GM23338 (cell line): ENCODE data around the gene GNAO1. TPM values are rescaled to one million over a fixed set of nuclear protein-coding genes. Genes with fewer than 3 reads are reported as not detected.

Experiments
- ATAC-seq: fragments of 200-7000 bp; cut with Tn5 transposase; 3 replicates; pipeline ENCODE4 v1.9.1; 2020
- DNase-seq: peaks from one replicate; pipeline ENCODE4 v3.0.0-alpha.2; 2015; ENCODE audit warnings: low spot score
- H2AFZ ChIP-seq: fragments of 200-600 bp; sonication (generic); 2 replicates; pipeline ENCODE4 v1.8.0; 2016; ENCODE audit warnings: antibody characterized with exemption, mild to moderate bottlenecking, moderate library complexity
- H3F3A ChIP-seq: fragments of 200-600 bp; sonication (generic); replicated peaks from 2 replicates; pipeline ENCODE4 v1.8.0; 2017; ENCODE audit warnings: antibody characterized with exemption, mixed run types, low read depth
- H3K27ac ChIP-seq: fragments of 200-600 bp; sonication (generic); 2 replicates; pipeline ENCODE4 v1.6.1; 2016; ENCODE audit warnings: low read depth
- H3K27me3 ChIP-seq: fragments of 200-600 bp; sonication (generic); 2 replicates; pipeline ENCODE4 v1.8.0; 2016; ENCODE audit warnings: mild to moderate bottlenecking, mixed run types, moderate library complexity; ENCODE audit not compliant: insufficient read depth
- H3K36me3 ChIP-seq: fragments of 200-600 bp; sonication (generic); 2 replicates; pipeline ENCODE4 v1.8.0; 2016; ENCODE audit warnings: mild to moderate bottlenecking; ENCODE audit not compliant: insufficient read depth
- H3K4me1 ChIP-seq: fragments of 200-600 bp; sonication (generic); 2 replicates; pipeline ENCODE4 v1.8.0; 2016; ENCODE audit warnings: mild to moderate bottlenecking, moderate library complexity; ENCODE audit not compliant: insufficient read depth
- H3K4me2 ChIP-seq: fragments of 200-600 bp; sonication (generic); 2 replicates; pipeline ENCODE4 v1.7.1; 2017; ENCODE audit warnings: mixed run types
- H3K4me3 ChIP-seq: fragments of 200-600 bp; sonication (generic); 2 replicates; pipeline ENCODE4 v1.6.1; 2016; ENCODE audit warnings: mixed run types
- H3K79me2 ChIP-seq: fragments of 200-600 bp; sonication (generic); replicated peaks from 2 replicates; pipeline ENCODE4 v1.8.0; 2017; ENCODE audit warnings: mild to moderate bottlenecking; ENCODE audit not compliant: insufficient read depth
- H3K9me2 ChIP-seq: fragments of 200-600 bp; sonication (generic); 2 replicates; pipeline ENCODE4 v1.8.0; 2017; ENCODE audit not compliant: insufficient read depth
- H4K20me1 ChIP-seq: fragments of 200-600 bp; sonication (generic); replicated peaks from 2 replicates; pipeline ENCODE4 v1.8.0; 2017; ENCODE audit warnings: mild to moderate bottlenecking; ENCODE audit not compliant: insufficient read depth
- H3K27ac Mint-ChIP-seq: 2 replicates; pipeline ENCODE4 v1.8.0; 2020; ENCODE audit warnings: inconsistent platforms, mild to moderate bottlenecking, moderate library complexity, mixed read lengths
- H3K27me3 Mint-ChIP-seq: 3 replicates; pipeline ENCODE4 v1.8.0; 2022; ENCODE audit warnings: low read depth, mild to moderate bottlenecking, moderate library complexity, mixed read lengths, inconsistent platforms; ENCODE audit not compliant: insufficient read depth, poor library complexity
- H3K36me3 Mint-ChIP-seq: 3 replicates; pipeline ENCODE4 v1.8.0; 2021; ENCODE audit warnings: low read depth, mild to moderate bottlenecking, inconsistent platforms, moderate library complexity, mixed read lengths
- H3K4me1 Mint-ChIP-seq: 3 replicates; pipeline ENCODE4 v1.8.0; 2020; ENCODE audit warnings: mild to moderate bottlenecking, inconsistent platforms, mixed read lengths
- H3K4me3 Mint-ChIP-seq: 3 replicates; pipeline ENCODE4 v1.8.0; 2021; ENCODE audit warnings: moderate library complexity, mild to moderate bottlenecking, inconsistent platforms, mixed read lengths
- H3K9me3 Mint-ChIP-seq: 3 replicates; pipeline ENCODE4 v1.8.0; 2020; ENCODE audit warnings: moderate library complexity, mild to moderate bottlenecking, inconsistent platforms, mixed read lengths
- CREB1 ChIP-seq: fragments of 250-450 bp; sonication (Bioruptor Pico); IDR thresholded peaks from 2 replicates; pipeline ENCODE4 v1.5.0; 2020; ENCODE audit warnings: low read depth, mild to moderate bottlenecking, moderate library complexity
- CTCF ChIP-seq, 2 experiments: fragments of 200-600 bp in 1 of 2; sonication (generic) in 1 of 2; conservative IDR thresholded peaks; 2 replicates each; pipeline versions ENCODE4 v1.5.1 to v1.6.1; 2016 to 2017; ENCODE audit warnings: antibody characterized with exemption in 2 of 2, low read depth in 2 of 2, mild to moderate bottlenecking in 2 of 2, moderate library complexity in 1 of 2
- EZH2 ChIP-seq: fragments of 200-600 bp; sonication (generic); IDR thresholded peaks from one replicate; pipeline ENCODE4 v1.8.0; 2017; ENCODE audit warnings: antibody characterized with exemption, mild to moderate bottlenecking, low read depth; ENCODE audit not compliant: unreplicated experiment
- EZH2phosphoT487 ChIP-seq: fragments of 200-600 bp; sonication (generic); IDR thresholded peaks from one replicate; pipeline ENCODE4 v1.8.1; 2018; ENCODE audit warnings: antibody characterized with exemption; ENCODE audit not compliant: unreplicated experiment
- JUNB ChIP-seq: IDR thresholded peaks from one replicate; pipeline ENCODE4 v1.6.1; 2016; ENCODE audit warnings: antibody characterized with exemption; ENCODE audit not compliant: unreplicated experiment
- NANOG ChIP-seq: IDR thresholded peaks from 2 replicates; pipeline ENCODE4 v1.6.1; 2016; ENCODE audit warnings: antibody characterized with exemption, borderline replicate concordance
- POLR2AphosphoS5 ChIP-seq: IDR thresholded peaks from 2 replicates; pipeline ENCODE4 v1.6.1; 2016; ENCODE audit warnings: antibody characterized with exemption, low read depth
- REST ChIP-seq: IDR thresholded peaks from one replicate; pipeline ENCODE4 v1.6.1; 2018; ENCODE audit warnings: antibody characterized with exemption; ENCODE audit not compliant: unreplicated experiment
- STAT1 ChIP-seq: IDR thresholded peaks from one replicate; pipeline ENCODE4 v1.6.1; 2016; ENCODE audit warnings: antibody characterized with exemption; ENCODE audit not compliant: unreplicated experiment
- ZNF114 ChIP-seq: fragments of 250-450 bp; sonication (Bioruptor Pico); IDR thresholded peaks from 2 replicates; pipeline ENCODE4 v1.5.0; 2020; ENCODE audit warnings: mild to moderate bottlenecking, moderate library complexity
- ZNF331 ChIP-seq: fragments of 250-450 bp; sonication (Bioruptor Pico); IDR thresholded peaks from 2 replicates; pipeline ENCODE4 v1.5.0; 2020; ENCODE audit warnings: low read depth, mild to moderate bottlenecking, moderate library complexity
- polyA plus RNA-seq: library from polyadenylated mRNA; unstranded; fragments of >200 nt; fragmentation: Nextera tagmentation; extraction: Ambion mirVana; gene quantifications from 2 replicates; pipeline ENCODE4 v1.2.1, GENCODE V29; 2016
- total RNA-seq: library from RNA; depleted of rRNA; stranded (reverse); fragments of >200 nt; shearing (Covaris generic); gene quantifications from 2 replicates; pipeline ENCODE4 v1.2.3, GENCODE V29; 2014
- TF ChIP-seq, protein P1 (sequence below): IDR thresholded peaks from 2 replicates; pipeline ENCODE4 v1.6.1; 2016; ENCODE audit warnings: antibody characterized with exemption
- TF ChIP-seq, protein P2 (sequence below): fragments of 250-450 bp; sonication (Bioruptor Pico); IDR thresholded peaks from 2 replicates; pipeline ENCODE4 v1.5.0; 2020; ENCODE audit warnings: mild to moderate bottlenecking, moderate library complexity

The GNAO1 gene
- total and polyA plus RNA-seq, 2 experiments from 2014 or later = 6.5 to 24.8 TPM

GRCh38 chr16:56275076-56275475 lies 83.8 kb downstream of the GNAO1 start:
- H3K4me3 Mint-ChIP-seq = no peak overlapping the region
- ATAC-seq = no peak

More at GRCh38 chr16:56275076-56275475, 83.8 kb downstream of the GNAO1 start:
- H2AFZ ChIP-seq = no peak overlapping the region
- H3K4me3 ChIP-seq = no peak overlapping the region
- no peaks in the 10 kb centered on the region for H3K27me3 ChIP-seq
- Mint-ChIP-seq H3K27me3 (peaks cover 16% of the 10 kb centered on the region), H3K27ac (no peak overlapping the region), H3K9me3 (peaks cover 22% of the 10 kb centered on the region), H3K36me3 (peaks cover 47% of the 10 kb centered on the region), H3K4me1 (peaks cover 41% of the 10 kb centered on the region)
- H3K27ac ChIP-seq = no peak overlapping the region
- no peaks in the 10 kb centered on the region for H3F3A ChIP-seq
- TF ChIP-seq JUNB = no peak
- TF ChIP-seq NANOG = no peak
- no peak for TF ChIP-seq REST
- no peak for TF ChIP-seq EZH2phosphoT487
- no peak for TF ChIP-seq EZH2
- no peak for TF ChIP-seq STAT1
- TF ChIP-seq CTCF (conservative IDR thresholded peaks at IDR 0.05; ENCODE audit: low read depth in 2 of 2) = no peak
- TF ChIP-seq, protein P1, sequence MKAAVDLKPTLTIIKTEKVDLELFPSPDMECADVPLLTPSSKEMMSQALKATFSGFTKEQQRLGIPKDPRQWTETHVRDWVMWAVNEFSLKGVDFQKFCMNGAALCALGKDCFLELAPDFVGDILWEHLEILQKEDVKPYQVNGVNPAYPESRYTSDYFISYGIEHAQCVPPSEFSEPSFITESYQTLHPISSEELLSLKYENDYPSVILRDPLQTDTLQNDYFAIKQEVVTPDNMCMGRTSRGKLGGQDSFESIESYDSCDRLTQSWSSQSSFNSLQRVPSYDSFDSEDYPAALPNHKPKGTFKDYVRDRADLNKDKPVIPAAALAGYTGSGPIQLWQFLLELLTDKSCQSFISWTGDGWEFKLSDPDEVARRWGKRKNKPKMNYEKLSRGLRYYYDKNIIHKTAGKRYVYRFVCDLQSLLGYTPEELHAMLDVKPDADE = no peak
- no peak for TF ChIP-seq ZNF114 (CRISPR knock-in tag)
- TF ChIP-seq, protein P2, sequence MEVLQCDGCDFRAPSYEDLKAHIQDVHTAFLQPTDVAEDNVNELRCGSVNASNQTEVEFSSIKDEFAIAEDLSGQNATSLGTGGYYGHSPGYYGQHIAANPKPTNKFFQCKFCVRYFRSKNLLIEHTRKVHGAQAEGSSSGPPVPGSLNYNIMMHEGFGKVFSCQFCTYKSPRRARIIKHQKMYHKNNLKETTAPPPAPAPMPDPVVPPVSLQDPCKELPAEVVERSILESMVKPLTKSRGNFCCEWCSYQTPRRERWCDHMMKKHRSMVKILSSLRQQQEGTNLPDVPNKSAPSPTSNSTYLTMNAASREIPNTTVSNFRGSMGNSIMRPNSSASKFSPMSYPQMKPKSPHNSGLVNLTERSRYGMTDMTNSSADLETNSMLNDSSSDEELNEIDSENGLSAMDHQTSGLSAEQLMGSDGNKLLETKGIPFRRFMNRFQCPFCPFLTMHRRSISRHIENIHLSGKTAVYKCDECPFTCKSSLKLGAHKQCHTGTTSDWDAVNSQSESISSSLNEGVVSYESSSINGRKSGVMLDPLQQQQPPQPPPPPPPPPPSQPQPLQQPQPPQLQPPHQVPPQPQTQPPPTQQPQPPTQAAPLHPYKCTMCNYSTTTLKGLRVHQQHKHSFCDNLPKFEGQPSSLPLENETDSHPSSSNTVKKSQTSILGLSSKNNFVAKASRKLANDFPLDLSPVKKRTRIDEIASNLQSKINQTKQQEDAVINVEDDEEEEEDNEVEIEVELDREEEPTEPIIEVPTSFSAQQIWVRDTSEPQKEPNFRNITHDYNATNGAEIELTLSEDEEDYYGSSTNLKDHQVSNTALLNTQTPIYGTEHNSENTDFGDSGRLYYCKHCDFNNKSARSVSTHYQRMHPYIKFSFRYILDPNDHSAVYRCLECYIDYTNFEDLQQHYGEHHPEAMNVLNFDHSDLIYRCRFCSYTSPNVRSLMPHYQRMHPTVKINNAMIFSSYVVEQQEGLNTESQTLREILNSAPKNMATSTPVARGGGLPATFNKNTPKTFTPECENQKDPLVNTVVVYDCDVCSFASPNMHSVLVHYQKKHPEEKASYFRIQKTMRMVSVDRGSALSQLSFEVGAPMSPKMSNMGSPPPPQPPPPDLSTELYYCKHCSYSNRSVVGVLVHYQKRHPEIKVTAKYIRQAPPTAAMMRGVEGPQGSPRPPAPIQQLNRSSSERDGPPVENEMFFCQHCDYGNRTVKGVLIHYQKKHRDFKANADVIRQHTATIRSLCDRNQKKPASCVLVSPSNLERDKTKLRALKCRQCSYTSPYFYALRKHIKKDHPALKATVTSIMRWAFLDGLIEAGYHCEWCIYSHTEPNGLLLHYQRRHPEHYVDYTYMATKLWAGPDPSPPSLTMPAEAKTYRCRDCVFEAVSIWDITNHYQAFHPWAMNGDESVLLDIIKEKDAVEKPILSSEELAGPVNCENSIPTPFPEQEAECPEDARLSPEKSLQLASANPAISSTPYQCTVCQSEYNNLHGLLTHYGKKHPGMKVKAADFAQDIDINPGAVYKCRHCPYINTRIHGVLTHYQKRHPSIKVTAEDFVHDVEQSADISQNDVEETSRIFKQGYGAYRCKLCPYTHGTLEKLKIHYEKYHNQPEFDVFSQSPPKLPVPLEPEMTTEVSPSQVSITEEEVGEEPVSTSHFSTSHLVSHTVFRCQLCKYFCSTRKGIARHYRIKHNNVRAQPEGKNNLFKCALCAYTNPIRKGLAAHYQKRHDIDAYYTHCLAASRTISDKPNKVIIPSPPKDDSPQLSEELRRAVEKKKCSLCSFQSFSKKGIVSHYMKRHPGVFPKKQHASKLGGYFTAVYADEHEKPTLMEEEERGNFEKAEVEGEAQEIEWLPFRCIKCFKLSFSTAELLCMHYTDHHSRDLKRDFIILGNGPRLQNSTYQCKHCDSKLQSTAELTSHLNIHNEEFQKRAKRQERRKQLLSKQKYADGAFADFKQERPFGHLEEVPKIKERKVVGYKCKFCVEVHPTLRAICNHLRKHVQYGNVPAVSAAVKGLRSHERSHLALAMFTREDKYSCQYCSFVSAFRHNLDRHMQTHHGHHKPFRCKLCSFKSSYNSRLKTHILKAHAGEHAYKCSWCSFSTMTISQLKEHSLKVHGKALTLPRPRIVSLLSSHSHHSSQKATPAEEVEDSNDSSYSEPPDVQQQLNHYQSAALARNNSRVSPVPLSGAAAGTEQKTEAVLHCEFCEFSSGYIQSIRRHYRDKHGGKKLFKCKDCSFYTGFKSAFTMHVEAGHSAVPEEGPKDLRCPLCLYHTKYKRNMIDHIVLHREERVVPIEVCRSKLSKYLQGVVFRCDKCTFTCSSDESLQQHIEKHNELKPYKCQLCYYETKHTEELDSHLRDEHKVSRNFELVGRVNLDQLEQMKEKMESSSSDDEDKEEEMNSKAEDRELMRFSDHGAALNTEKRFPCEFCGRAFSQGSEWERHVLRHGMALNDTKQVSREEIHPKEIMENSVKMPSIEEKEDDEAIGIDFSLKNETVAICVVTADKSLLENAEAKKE (CRISPR knock-in tag) = no peak
- TF ChIP-seq ZNF331 (CRISPR knock-in tag) = no peak
- no peak for TF ChIP-seq CREB1
- TF ChIP-seq POLR2AphosphoS5 = no peak
- no peaks in the 10 kb centered on the region for H3K9me2 ChIP-seq
- peaks cover 7% of the 10 kb centered on the region; the same call in 1 of the 2 replicates for H3K36me3 ChIP-seq
- H3K79me2 ChIP-seq = no peaks in the 10 kb centered on the region
- peaks cover 15% of the 10 kb centered on the region for H3K4me1 ChIP-seq
- H3K4me2 ChIP-seq = no peak overlapping the region
- H4K20me1 ChIP-seq = no peaks in the 10 kb centered on the region
- DNase-seq = no peak
